GM12801 (cell line): ENCODE measurements around the gene JMJD1C.

Experiments
- CTCF ChIP-seq: IDR thresholded peaks from one replicate; pipeline ENCODE4 v1.5.1; 2011; ENCODE audit warnings: control low read depth; ENCODE audit not compliant: insufficient read length; ENCODE audit errors: extremely low read depth

The JMJD1C gene

GRCh38 chr10:63368365-63368764 lies 97.4 kb downstream of the JMJD1C start:
- no peak for TF ChIP-seq CTCF

- TF ChIP-seq CTCF, result no peak
Observed at GRCh38 chr10:63366933-63367332, 98.8 kb downstream of the JMJD1C start.

GRCh38 chr10:63365976-63366765 lies 99.6 kb downstream of the JMJD1C start:
- no peak for TF ChIP-seq CTCF

- no peak for TF ChIP-seq CTCF
Observed at GRCh38 chr10:63364918-63365317, 100.9 kb downstream of the JMJD1C start.

- TF ChIP-seq CTCF, result no peak
Observed at GRCh38 chr10:63363951-63364350, 101.8 kb downstream of the JMJD1C start.

- TF ChIP-seq CTCF, result no peak
Observed at GRCh38 chr10:63355682-63356081, 110.1 kb downstream of the JMJD1C start.

- no peak for TF ChIP-seq CTCF
Observed at GRCh38 chr10:63352976-63353375, 112.8 kb downstream of the JMJD1C start.
